HepG2 (cell line): ENCODE results near the gene ZCCHC9. TPM values are rescaled to one million over a fixed set of nuclear protein-coding genes. Genes with fewer than 3 reads are reported as not detected.
A peak's percentile ranks its signal among the peaks of the same experiment; 100 is the strongest.

Experiments
- ATAC-seq: fragments of 200-7000 bp; cut with Tn5 transposase; 3 replicates; pipeline ENCODE4 v1.9.1; 2020; ENCODE audit warnings: mild to moderate bottlenecking, moderate library complexity
- BruUV-seq: library from RNA; stranded (reverse); fragments of 400-500 nt; replicated peaks from 2 replicates; lab custom pipeline; 2021; lab: Mats Ljungman, UMichigan
- CTCF ChIA-PET: fragments of 300-600 bp; formaldehyde crosslinking; extraction: SDS; loops from one replicate; lab custom pipeline; 2021; ENCODE audit warnings: low total read pairs, inconsistent platforms, low intra/inter-chr PET ratio; lab: Yijun Ruan, JAX
- POLR2A ChIA-PET: fragments of 350-600 bp; sonication (Branson Sonifier 250); formaldehyde crosslinking; loops from one replicate; lab custom pipeline; 2020; ENCODE audit warnings: antibody characterized with exemption, inconsistent platforms; lab: Yijun Ruan, JAX
- DNase-seq: peaks from one replicate; pipeline ENCODE4 v3.0.0-alpha.2; 2015; ENCODE audit warnings: low spot score
- FAIRE-seq: peaks from 3 replicates; lab custom pipeline; 2011; peaks lifted over from hg19 to GRCh38; lab: Jason Lieb, UNC
- H2AFZ ChIP-seq: one replicate; pipeline ENCODE4 v1.6.1; 2011; ENCODE audit warnings: low read length, inconsistent platforms
- H3K27ac ChIP-seq: fragments of 300-600 bp; 3 replicates; pipeline ENCODE4 v1.8.0; 2011; ENCODE audit warnings: mixed run types, mild to moderate bottlenecking, mixed read lengths, low read length, inconsistent platforms; ENCODE audit not compliant: insufficient read depth; ENCODE audit errors: extremely low read length
- H3K27me3 ChIP-seq, 2 experiments: fragments of 200-600 bp in 1 of 2; 2 replicates in 1 of 2; 3 replicates in 1 of 2; pipeline versions ENCODE4 v1.6.0 to v1.8.0; 2011; ENCODE audit warnings: low read length in 2 of 2, mild to moderate bottlenecking in 2 of 2, moderate library complexity in 2 of 2, inconsistent platforms in 1 of 2; ENCODE audit not compliant: insufficient read depth in 2 of 2, control insufficient read depth in 1 of 2
- H3K36me3 ChIP-seq, 2 experiments: fragments of 200-600 bp in 1 of 2; replicated peaks in 1 of 2; 2 replicates in 1 of 2; 3 replicates in 1 of 2; pipeline versions ENCODE4 v1.5.1 to v1.8.0; 2011; ENCODE audit warnings: low read length in 2 of 2, inconsistent platforms in 1 of 2; ENCODE audit not compliant: insufficient read depth in 2 of 2, control insufficient read depth in 1 of 2
- H3K4me1 ChIP-seq: 2 replicates; pipeline ENCODE4 v1.5.1; 2012; ENCODE audit warnings: low read length, inconsistent platforms; ENCODE audit not compliant: insufficient read depth
- H3K4me2 ChIP-seq: 2 replicates; pipeline ENCODE4 v1.6.0; 2011; ENCODE audit warnings: low read depth, low read length, inconsistent platforms
- H3K4me3 ChIP-seq, 3 experiments: fragments of 200-600 bp in 1 of 3; sonication (generic), shearing (Covaris generic) in 1 of 3; replicated peaks in 1 of 3; 2 replicates each; pipeline ENCODE4 v1.5.1; 2011 to 2016; ENCODE audit warnings: low read length in 3 of 3, inconsistent platforms in 2 of 3, low read depth in 2 of 3, mild to moderate bottlenecking in 2 of 3, control low read depth in 1 of 3, mixed read lengths in 1 of 3; ENCODE audit not compliant: insufficient read depth in 1 of 3
- H3K79me2 ChIP-seq: one replicate; pipeline ENCODE4 v1.6.1; 2011; ENCODE audit warnings: low read length, inconsistent platforms; ENCODE audit not compliant: insufficient read depth
- H3K9ac ChIP-seq: 2 replicates; pipeline ENCODE4 v1.6.0; 2011; ENCODE audit warnings: mild to moderate bottlenecking, low read depth, low read length, inconsistent platforms; ENCODE audit not compliant: insufficient read depth
- H3K9me3 ChIP-seq: 2 replicates; pipeline ENCODE4 v1.5.1; 2012; ENCODE audit warnings: mild to moderate bottlenecking, low read length
- H4K20me1 ChIP-seq: 2 replicates; pipeline ENCODE4 v1.6.0; 2011; ENCODE audit warnings: inconsistent platforms, mild to moderate bottlenecking, low read length, moderate library complexity; ENCODE audit not compliant: insufficient read depth
- GLI4 ChIP-seq: sonication (generic); formaldehyde crosslinking; IDR thresholded peaks from 2 replicates; pipeline ENCODE4 v1.5.1; 2020; ENCODE audit warnings: missing genetic modification reagents, mild to moderate bottlenecking, moderate library complexity, borderline replicate concordance
- HDAC2 ChIP-seq: sonication (generic); formaldehyde crosslinking; IDR thresholded peaks from 2 replicates; pipeline ENCODE4 v1.4.0; 2020; ENCODE audit warnings: missing genetic modification reagents
- HES4 ChIP-seq: sonication (generic); formaldehyde crosslinking; IDR thresholded peaks from 2 replicates; pipeline ENCODE4 v1.9.0; 2021; ENCODE audit warnings: mild to moderate bottlenecking, missing genetic modification reagents, borderline replicate concordance
- HOXA9 ChIP-seq: sonication (generic); formaldehyde crosslinking; IDR thresholded peaks from 2 replicates; pipeline ENCODE4 v1.8.1; 2022; ENCODE audit warnings: missing genetic modification reagents, mild to moderate bottlenecking, moderate library complexity, borderline replicate concordance
- KDM1A ChIP-seq: IDR thresholded peaks from 2 replicates; pipeline ENCODE4 v1.6.1; 2016; ENCODE audit warnings: missing compliant biosample characterization
- NCOA2 ChIP-seq: sonication (generic); formaldehyde crosslinking; IDR thresholded peaks from 2 replicates; pipeline ENCODE4 v1.8.0; 2022; ENCODE audit warnings: inconsistent platforms
- NFKB2 ChIP-seq: sonication (generic); formaldehyde crosslinking; IDR thresholded peaks from 2 replicates; pipeline ENCODE4 v1.4.0; 2020; ENCODE audit warnings: missing genetic modification reagents, borderline replicate concordance
- PTBP1 ChIP-seq: fragments of 200-400 bp; formaldehyde crosslinking; IDR thresholded peaks from 2 replicates; pipeline ENCODE4 v1.6.1; 2018; ENCODE audit warnings: low read length, low read depth; ENCODE audit not compliant: poor library complexity, severe bottlenecking
- RARA ChIP-seq: IDR thresholded peaks from 2 replicates; pipeline ENCODE4 v1.6.1; 2016; ENCODE audit warnings: missing genetic modification reagents, missing compliant biosample characterization
- TEAD3 ChIP-seq: optimal IDR thresholded peaks from 2 replicates; pipeline ENCODE3; 2016; ENCODE audit warnings: borderline replicate concordance
- ZBTB4 ChIP-seq: sonication (generic); formaldehyde crosslinking; IDR thresholded peaks from 2 replicates; pipeline ENCODE4 v1.4.0; 2020; ENCODE audit warnings: missing genetic modification reagents, mild to moderate bottlenecking, borderline replicate concordance
- ZKSCAN8 ChIP-seq: IDR thresholded peaks from 2 replicates; pipeline ENCODE4 v1.6.1; 2016; ENCODE audit warnings: borderline replicate concordance, missing genetic modification reagents, missing compliant biosample characterization
- ZNF609 ChIP-seq: sonication (generic); formaldehyde crosslinking; IDR thresholded peaks from 2 replicates; pipeline ENCODE4 v1.4.0; 2020; ENCODE audit warnings: mild to moderate bottlenecking, missing genetic modification reagents, borderline replicate concordance
- ZNF800 ChIP-seq: sonication (generic); formaldehyde crosslinking; IDR thresholded peaks from 2 replicates; pipeline ENCODE4 v1.4.0; 2020; ENCODE audit warnings: missing genetic modification reagents
- WGBS: methylation state at CpG from one replicate; pipeline ENCODE4 v1.1.6; 2017; ENCODE audit warnings: low lambda C conversion rate; 5-methylcytosine and 5-hydroxymethylcytosine counted together
- in situ Hi-C: cut with HindIII; loops from 2 replicates; pipeline ENCODE4 v1.10.0; 2017; ENCODE audit warnings: low pct_unique_long_range_greater_than_20kb; ENCODE audit not compliant: extremely low pct_ligation_motif_present
- intact Hi-C: fragments of 100-400 bp; cut with micrococcal nuclease; formaldehyde crosslinking; loops from one replicate; pipeline ENCODE4 v1.10.0; 2022; ENCODE audit not compliant: unreplicated experiment
- polyA plus RNA-seq, 8 experiments: library from polyadenylated mRNA; depleted of rRNA in 3 of 8; stranded (reverse) in 7 of 8; unstranded in 1 of 8; fragments of >200 nt; fragmentation: Illumina TruSeq in 4 of 8; extraction: Trizol in 4 of 8; gene quantifications; 2 replicates each; pipeline versions ENCODE4 v1.2.1 to v1.2.3, GENCODE V29; 2011 to 2016; ENCODE audit warnings: low read depth in 4 of 8, missing spikeins in 1 of 8, mixed read lengths in 1 of 8; ENCODE audit not compliant: insufficient read depth in 1 of 8
- total RNA-seq, 5 experiments: library from RNA; depleted of rRNA; stranded (reverse); fragments of >200 nt; fragmentation: Illumina TruSeq; extraction: Trizol; gene quantifications; 2 replicates each; pipeline ENCODE4 v1.2.3, GENCODE V29; 2016; ENCODE audit warnings: low read depth in 1 of 5

The ZCCHC9 gene
- total and polyA plus RNA-seq, 2 of the 13 experiments (the other 11 are each of a cell fraction or from before 2014, with no cell fraction given): 28.7 to 52.5 TPM

- TF ChIP-seq HES4 (CRISPR knock-in tag): no peak
Measured at GRCh38 chr5:81317536-81317935, 16.1 kb downstream of the ZCCHC9 start (continued).

- Histone ChIP-seq H2AFZ (no peak overlapping the region), H3K79me2 (no peaks in the 10 kb centered on the region), H3K4me2 (no peak overlapping the region), H3K36me3 (no peaks in the 10 kb centered on the region), H3K4me1 (no peaks in the 10 kb centered on the region), H3K4me3 (no peak overlapping the region), H4K20me1 (no peaks in the 10 kb centered on the region), H3K27ac (no peak overlapping the region), H3K9me3 (no peaks in the 10 kb centered on the region), H3K9ac (no peak overlapping the region), H3K27me3 (no peaks in the 10 kb centered on the region)
- BruUV-seq: no TSS peak
- DNase-seq: no peak
- FAIRE-seq: no peak
- WGBS: 44% methylated on average over 2 of the region's 2 CpGs
- CTCF ChIA-PET: no interaction called here
- in situ Hi-C loops: no loop called here
- intact Hi-C loops: no loop called here
- POLR2A ChIA-PET: no interaction called here
- peak; percentile 53 for ATAC-seq
- TF ChIP-seq HDAC2 (CRISPR knock-in tag) (no peak), KDM1A (CRISPR knock-in tag) (no peak), TEAD3 (no peak), PTBP1 (no peak), GLI4 (CRISPR knock-in tag) (no peak), NCOA2 (CRISPR knock-in tag) (no peak), NFKB2 (CRISPR knock-in tag) (no peak), RARA (CRISPR knock-in tag) (no peak), HOXA9 (CRISPR knock-in tag) (no peak), ZBTB4 (CRISPR knock-in tag) (no peak), ZNF800 (CRISPR knock-in tag) (no peak), ZNF609 (CRISPR knock-in tag) (no peak), ZKSCAN8 (CRISPR knock-in tag) (no peak)
Measured at GRCh38 chr5:81326554-81326953, 25.2 kb downstream of the ZCCHC9 start.
